HG02943 (cell line): ENCODE measurements around the gene GABPB2.

Experiments
- ATAC-seq: cut with Tn5 transposase; IDR thresholded peaks from one replicate; pipeline ENCODE4 v1.9.1; 2021; ENCODE audit warnings: mild to moderate bottlenecking, low read depth, moderate library complexity; ENCODE audit not compliant: unreplicated experiment

GABPB2 gene

GRCh38 chr1:151131701-151132334, 61.3 kb downstream of the GABPB2 start:
- no peak for ATAC-seq

- ATAC-seq = no peak
Measured at GRCh38 chr1:151132335-151133017, 61.9 kb downstream of the GABPB2 start.

- ATAC-seq = no peak
Measured at GRCh38 chr1:151133018-151133806, 62.7 kb downstream of the GABPB2 start.

DNA sequence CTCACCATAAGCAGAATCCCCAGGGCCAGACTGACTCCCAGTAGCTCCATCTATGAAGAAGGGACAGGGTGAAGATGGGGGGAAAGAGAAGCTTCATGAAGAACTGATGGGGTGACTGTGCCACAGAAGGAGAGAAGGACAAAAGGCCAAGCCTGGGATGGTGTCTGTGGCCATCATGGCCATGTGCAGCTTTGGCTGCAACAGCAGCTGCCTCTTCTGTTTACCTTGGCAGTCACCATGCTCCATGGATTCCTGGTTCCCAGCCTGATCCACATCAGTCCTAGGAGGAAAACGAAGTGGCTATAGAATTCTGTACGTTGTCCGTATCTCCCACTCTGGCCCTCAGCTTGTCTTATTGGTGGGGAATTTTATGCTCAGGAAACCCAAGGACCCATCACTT, 63.8 kb downstream of the GABPB2 start:
- ATAC-seq = no peak

- no peak for ATAC-seq
Measured at GRCh38 chr1:151134991-151135390, 64.4 kb downstream of the GABPB2 start.

- no peak for ATAC-seq
Measured at GRCh38 chr1:151135433-151136385, 65.1 kb downstream of the GABPB2 start.

- no peak for ATAC-seq
Measured at GRCh38 chr1:151137789-151138188, 67.2 kb downstream of the GABPB2 start.

DNA sequence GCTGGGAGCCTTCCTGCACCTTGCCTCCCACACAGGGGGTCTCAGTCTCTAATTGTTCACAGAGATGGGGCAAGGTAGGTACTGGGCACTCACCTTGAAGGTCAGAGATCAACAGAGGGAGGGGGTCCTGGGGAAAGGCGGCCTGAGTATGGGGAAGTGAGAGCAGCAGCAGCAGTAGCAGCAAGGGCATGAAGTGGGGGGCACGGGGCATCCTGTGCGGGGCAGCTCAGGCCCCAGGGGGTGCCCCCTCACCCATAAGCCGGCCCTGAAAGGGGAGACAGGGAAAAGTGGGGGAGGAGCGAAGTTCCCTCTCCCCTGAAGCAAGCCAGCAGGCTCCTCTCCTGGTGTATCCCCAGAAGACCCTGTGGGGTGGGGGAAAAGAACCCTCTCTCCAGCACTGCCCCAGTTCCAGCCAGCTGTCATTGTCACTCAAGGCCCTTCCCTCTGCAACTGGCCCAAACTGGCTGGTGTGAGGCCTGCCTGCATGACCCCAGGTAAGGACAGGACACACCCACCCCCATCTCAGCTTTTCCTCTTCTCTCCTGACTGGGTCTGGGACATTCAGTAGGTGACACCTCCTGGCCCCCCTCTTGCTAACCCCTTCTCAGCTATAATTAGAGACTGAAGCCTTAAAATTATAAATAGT, 72.0 kb downstream of the GABPB2 start:
- ATAC-seq = no peak

DNA sequence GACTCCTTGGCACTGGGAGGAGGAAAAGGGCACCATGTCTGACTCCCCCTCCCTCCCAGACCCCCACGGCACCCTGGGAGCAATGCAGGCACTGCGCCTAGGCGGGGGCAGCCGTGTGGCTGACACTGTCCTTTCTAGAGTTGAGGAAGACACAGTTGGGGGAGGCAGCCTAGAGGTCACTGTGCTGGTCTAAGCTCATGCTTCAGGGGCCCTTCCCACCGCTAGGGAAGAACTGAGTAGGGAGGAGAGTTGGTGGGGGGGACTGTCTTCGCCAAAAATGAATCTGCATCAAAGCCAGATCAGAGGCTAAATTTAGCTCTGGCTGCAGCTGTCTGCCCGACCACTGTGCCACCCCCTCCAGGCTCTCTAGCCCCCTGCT, 72.5 kb downstream of the GABPB2 start:
- no peak for ATAC-seq

DNA sequence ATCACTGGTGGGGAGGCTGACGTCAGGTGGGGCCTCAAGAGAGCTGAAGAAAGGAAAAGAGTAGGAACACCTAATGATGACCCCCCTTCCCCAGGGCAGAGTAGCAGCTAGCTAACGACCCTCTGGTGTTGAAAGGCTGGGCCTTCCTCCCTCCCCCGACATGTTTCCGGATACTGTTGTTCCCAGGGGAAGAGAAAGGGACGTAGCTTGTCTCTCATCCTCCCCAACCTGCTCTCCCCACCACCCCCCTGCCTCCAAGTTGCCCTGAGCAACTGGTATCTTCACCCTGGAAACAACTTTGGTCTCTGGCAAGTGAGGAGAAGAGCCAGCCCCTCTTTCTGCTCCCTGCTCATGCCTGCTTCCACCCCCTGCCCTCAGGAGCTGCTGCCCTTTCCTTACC, 73.4 kb downstream of the GABPB2 start:
- ATAC-seq = no peak

DNA sequence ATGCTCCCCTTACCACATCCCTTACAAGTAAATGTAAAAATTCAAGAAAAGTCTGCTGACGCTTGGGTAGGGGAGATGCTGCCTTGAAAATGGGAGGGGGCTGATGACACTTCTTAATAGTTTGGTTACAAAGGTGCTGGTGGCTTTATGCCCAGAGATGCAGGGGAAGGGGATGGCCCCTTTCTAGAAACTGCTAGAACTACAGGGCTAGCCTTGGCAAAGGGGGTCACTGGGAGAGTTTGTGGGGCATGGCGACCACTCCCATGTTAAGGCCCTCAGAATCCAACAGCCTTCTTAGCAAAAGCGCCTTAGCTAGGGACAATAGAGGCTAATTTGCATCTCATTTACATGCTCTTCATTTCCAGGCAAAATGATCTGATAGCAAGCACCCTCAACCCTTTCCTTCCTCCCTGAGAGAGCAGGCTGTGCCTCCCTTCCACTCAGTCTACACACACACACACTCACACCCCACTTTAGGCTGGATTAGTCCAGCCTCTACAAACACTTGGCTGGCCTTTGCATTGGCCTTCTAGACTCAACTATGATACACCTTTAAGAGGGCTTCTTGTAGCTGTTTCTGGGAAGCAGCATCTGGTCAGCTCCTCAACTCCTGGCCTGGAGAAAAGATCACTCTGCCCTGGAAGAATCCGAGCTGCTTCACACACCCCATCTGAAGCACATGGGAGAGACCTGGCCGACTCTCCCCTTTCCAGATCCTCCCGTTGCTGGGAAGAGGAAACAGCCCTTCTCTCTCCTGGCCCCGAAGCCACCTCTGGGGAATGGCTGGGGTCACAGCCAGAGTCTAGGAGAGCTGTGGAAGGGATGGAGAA, 74.1 kb downstream of the GABPB2 start:
- ATAC-seq = no peak

- no peak for ATAC-seq
Measured at GRCh38 chr1:151145304-151146071, 74.9 kb downstream of the GABPB2 start.

GRCh38 chr1:151146072-151146411, 75.5 kb downstream of the GABPB2 start:
- ATAC-seq = no peak

- peak; percentile 97 for ATAC-seq
Measured at GRCh38 chr1:151146412-151147131, 76.0 kb downstream of the GABPB2 start, which contains the start of gene SEMA6C. SEMA6C (minus strand) TSS chr1:151146631; CDS start chr1:151142621, 4,010 bp downstream.

GRCh38 chr1:151147132-151147503, 76.6 kb downstream of the GABPB2 start:
- ATAC-seq = no peak

GRCh38 chr1:151147665-151148064, 77.1 kb downstream of the GABPB2 start:
- ATAC-seq = no peak

DNA sequence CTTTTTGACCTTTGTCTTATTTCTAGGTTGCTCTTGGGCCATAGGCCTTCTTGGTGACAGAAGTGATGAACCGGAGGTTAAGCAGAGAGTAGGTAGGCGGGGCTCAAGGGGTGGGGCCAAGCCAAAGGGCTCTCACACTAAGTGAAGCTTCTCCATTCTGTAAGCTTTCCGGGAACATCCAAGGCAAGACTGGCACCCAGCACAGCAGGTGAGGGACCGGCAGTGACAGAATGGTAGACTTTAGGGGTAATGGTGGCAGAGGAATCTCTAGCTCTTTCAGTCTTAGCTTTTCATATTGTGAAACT, 85.9 kb downstream of the GABPB2 start, which contains the start of gene TNFAIP8L2:
Gene TNFAIP8L2, plus strand, starts transcription at position 135 of the 305 bp plus-strand sequence. CDS start 2,049 bp downstream, outside the sequence.
- ATAC-seq = no peak

DNA sequence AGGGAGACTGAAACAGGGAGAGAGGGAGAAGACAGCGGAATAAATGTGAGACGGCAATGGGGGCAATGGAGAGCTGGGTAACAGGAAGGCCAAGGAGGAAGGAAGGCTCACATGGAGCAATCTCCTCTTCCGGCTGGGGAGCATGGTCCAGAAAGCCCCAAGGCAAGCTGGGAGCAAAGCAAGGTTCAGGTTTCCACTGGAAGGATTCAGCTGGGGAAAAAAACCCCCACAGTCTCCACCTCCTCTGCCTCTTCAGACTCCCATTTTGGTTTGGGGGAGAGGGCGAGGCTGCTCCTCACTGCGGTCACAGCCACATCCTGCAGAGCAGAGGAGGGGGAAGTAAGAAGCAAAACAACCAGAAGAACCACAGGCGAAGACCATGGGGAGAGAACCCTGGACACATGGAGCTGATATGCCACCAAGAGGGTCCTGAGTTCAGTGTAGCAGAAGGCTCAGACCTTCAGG, 86.5 kb downstream of the GABPB2 start:
- no peak for ATAC-seq
